Endodermal cell (in vitro differentiated cells): ENCODE measurements around the gene DCUN1D1. TPM values are rescaled to one million over a fixed set of nuclear protein-coding genes. Genes with fewer than 3 reads are reported as not detected.

ENCODE experiments used
- DNase-seq: peaks from one replicate; pipeline ENCODE4 v3.0.0-alpha.2; 2017
- H3K27ac ChIP-seq: 2 replicates; pipeline ENCODE4 v1.5.1; 2013; ENCODE audit warnings: mild to moderate bottlenecking, low read depth, low read length, moderate library complexity
- H3K27me3 ChIP-seq: 2 replicates; pipeline ENCODE4 v1.6.1; 2013; ENCODE audit warnings: mild to moderate bottlenecking, low read length, moderate library complexity; ENCODE audit not compliant: insufficient read depth, control insufficient read depth, poor library complexity, severe bottlenecking
- H3K36me3 ChIP-seq: 2 replicates; pipeline ENCODE4 v1.7.0; 2013; ENCODE audit warnings: mild to moderate bottlenecking, low read length, moderate library complexity; ENCODE audit not compliant: control insufficient read depth, insufficient read depth
- H3K4me1 ChIP-seq: one replicate; pipeline ENCODE4 v1.7.0; 2013; ENCODE audit warnings: low read length; ENCODE audit not compliant: control insufficient read depth, insufficient read depth
- H3K4me3 ChIP-seq: 2 replicates; pipeline ENCODE4 v1.5.1; 2013; ENCODE audit warnings: mild to moderate bottlenecking, low read length, moderate library complexity
- H3K9ac ChIP-seq: 2 replicates; pipeline ENCODE4 v1.6.1; 2013; ENCODE audit warnings: mild to moderate bottlenecking, low read length, moderate library complexity; ENCODE audit not compliant: poor library complexity, severe bottlenecking; ENCODE audit errors: extremely low read depth
- H3K9me3 ChIP-seq: 2 replicates; pipeline ENCODE4 v1.6.1; 2013; ENCODE audit warnings: mild to moderate bottlenecking, low read length, moderate library complexity; ENCODE audit not compliant: control insufficient read depth
- H3K27ac Mint-ChIP-seq: 2 replicates; pipeline ENCODE4 v1.8.0; 2020; ENCODE audit warnings: mixed read lengths
- H3K27me3 Mint-ChIP-seq: 2 replicates; pipeline ENCODE4 v1.8.0; 2021; ENCODE audit warnings: mild to moderate bottlenecking, mixed read lengths; ENCODE audit not compliant: insufficient read depth
- H3K36me3 Mint-ChIP-seq: 2 replicates; pipeline ENCODE4 v1.8.0; 2020; ENCODE audit warnings: low read depth, mixed read lengths
- H3K4me1 Mint-ChIP-seq: 2 replicates; pipeline ENCODE4 v1.8.0; 2020; ENCODE audit warnings: mixed read lengths
- H3K4me3 Mint-ChIP-seq: 2 replicates; pipeline ENCODE4 v1.8.0; 2020; ENCODE audit warnings: mild to moderate bottlenecking, moderate library complexity, mixed read lengths
- H3K9me3 Mint-ChIP-seq: 2 replicates; pipeline ENCODE4 v1.8.0; 2020; ENCODE audit warnings: mild to moderate bottlenecking, mixed read lengths
- CTCF ChIP-seq: fragments of 200-600 bp; sonication (generic); conservative IDR thresholded peaks from 2 replicates; pipeline ENCODE4 v1.5.0; 2021; ENCODE audit warnings: antibody characterized with exemption, mild to moderate bottlenecking
- WGBS, 2 experiments: methylation state at CpG; one replicate each; pipeline versions ENCODE4 v1.1.5 to v1.1.7; 2013; ENCODE audit warnings: missing lambda C conversion rate in 2 of 2, mixed read lengths in 1 of 2; ENCODE audit not compliant: insufficient coverage in 1 of 2, insufficient read length in 1 of 2; 5-methylcytosine and 5-hydroxymethylcytosine counted together
- total RNA-seq, 2 donors: library from RNA; stranded (reverse); fragmentation: NEBNext Ultra II Directional in 1 of 2; extraction: Animal tissue kit (Norgen Biotek cat#: 25700) in 1 of 2; gene quantifications; 2 replicates in 1 of 2; 3 replicates in 1 of 2; pipeline ENCODE4 v1.2.1, GENCODE V29; 2021

The DCUN1D1 gene
- total RNA-seq, 2 donors from 2014 or later = 59.6 to 65.6 TPM

- Histone ChIP-seq H3K4me1 (no peaks in the 10 kb centered on the region), H3K9me3 (no peaks in the 10 kb centered on the region), H3K27me3 (no peaks in the 10 kb centered on the region), H3K4me3 (no peak overlapping the region), H3K36me3 (peaks cover 19% of the 10 kb centered on the region), H3K9ac (no peak overlapping the region), H3K27ac (no peak overlapping the region)
- TF ChIP-seq CTCF = peak; percentile 71
- H3K36me3 Mint-ChIP-seq = no peaks in the 10 kb centered on the region
- no peaks in the 10 kb centered on the region for H3K27me3 Mint-ChIP-seq
- DNase-seq = no peak
- 93 to 98% methylated on average over 3 of the region's 3 CpGs for WGBS, 2 experiments
- H3K27ac Mint-ChIP-seq = no peak overlapping the region
- no peaks in the 10 kb centered on the region for H3K9me3 Mint-ChIP-seq
- peaks cover 8% of the 10 kb centered on the region for H3K4me1 Mint-ChIP-seq
- H3K4me3 Mint-ChIP-seq = no peak overlapping the region
Observed at GRCh38 chr3:182904164-182904563, 76.2 kb downstream of the DCUN1D1 start.

- Mint-ChIP-seq H3K27ac (no peak overlapping the region), H3K9me3 (no peaks in the 10 kb centered on the region), H3K36me3 (no peaks in the 10 kb centered on the region), H3K4me3 (no peak overlapping the region), H3K27me3 (no peaks in the 10 kb centered on the region), H3K4me1 (peaks cover 8% of the 10 kb centered on the region)
- Histone ChIP-seq H3K27me3 (no peaks in the 10 kb centered on the region), H3K27ac (no peak overlapping the region), H3K9ac (no peak overlapping the region), H3K9me3 (no peaks in the 10 kb centered on the region), H3K4me1 (no peaks in the 10 kb centered on the region), H3K36me3 (peaks cover 25% of the 10 kb centered on the region), H3K4me3 (no peak overlapping the region)
- TF ChIP-seq CTCF = no peak
- 93 to 97% methylated on average over 5 of the region's 5 CpGs for WGBS, 2 experiments
- DNase-seq = no peak
Observed at GRCh38 chr3:182902236-182902635, 78.1 kb downstream of the DCUN1D1 start.

- no peaks in the 10 kb centered on the region for H3K4me1 ChIP-seq
- no peaks in the 10 kb centered on the region for H3K36me3 Mint-ChIP-seq
- no peaks in the 10 kb centered on the region for H3K4me1 Mint-ChIP-seq
- H3K36me3 ChIP-seq = peaks cover 13% of the 10 kb centered on the region
- H3K27me3 Mint-ChIP-seq = no peaks in the 10 kb centered on the region
- H3K27ac ChIP-seq = no peak overlapping the region
- H3K4me3 Mint-ChIP-seq = no peak overlapping the region
- TF ChIP-seq CTCF = no peak
- H3K27me3 ChIP-seq = no peaks in the 10 kb centered on the region
- H3K27ac Mint-ChIP-seq = no peak overlapping the region
- H3K9ac ChIP-seq = no peak overlapping the region
- H3K9me3 Mint-ChIP-seq = no peaks in the 10 kb centered on the region
- WGBS, 2 experiments = 92% methylated on average over 1 of the region's 2 CpGs; no CpG with 5 or more reads in 1 of the 2 experiments
- H3K9me3 ChIP-seq = no peaks in the 10 kb centered on the region
- H3K4me3 ChIP-seq = no peak overlapping the region
- DNase-seq = no peak
Observed at GRCh38 chr3:182896553-182896952, 83.8 kb downstream of the DCUN1D1 start.
